Activated T-cell treated with anti-CD3 and anti-CD28 coated beads, Interleukin-2, amount 50 U/mL, for 48 hours (primary cell): Measurements from ENCODE around the gene IER5.
"Not testable (repeated sequence)": the region's sequence is repeated elsewhere in the genome, so short reads cannot be mapped to it uniquely, and the experiment has no call there.

Experiments
- DNase-seq, 2 experiments: peaks; one replicate each; pipeline ENCODE4 v3.0.0-alpha.2; 2020

The IER5 gene

GRCh38 chr1:181088079-181089016 is at the start of gene IER5:
Gene IER5, plus strand, starts transcription at chr1:181088700. Its CDS starts 203 bp downstream, at chr1:181088903.
- DNase-seq, result peak; percentile 98

GRCh38 chr1:181040284-181040865 is 48.1 kb upstream of the IER5 start:
- DNase-seq, result no peak

- peak in 1 of 2 experiments; percentile 26 for DNase-seq
These were observed 45.2 kb upstream of the IER5 start for GRCh38 chr1:181043025-181043888.

- DNase-seq, result peak; percentile 71 to 75
These were observed 44.0 kb upstream of the IER5 start for GRCh38 chr1:181044449-181044966.

- DNase-seq, result not testable (repeated sequence)
These were observed 42.6 kb upstream of the IER5 start for GRCh38 chr1:181045946-181046345.

GRCh38 chr1:181049378-181049777 is 39.1 kb upstream of the IER5 start:
- DNase-seq, result no peak

- DNase-seq, result no peak
These were observed 37.6 kb upstream of the IER5 start for GRCh38 chr1:181050922-181051321.

- DNase-seq, result no peak
These were observed 31.9 kb upstream of the IER5 start for GRCh38 chr1:181056560-181056959.

- no peak for DNase-seq
These were observed 31.4 kb upstream of the IER5 start for GRCh38 chr1:181057079-181057478.

GRCh38 chr1:181059435-181059834 is 29.1 kb upstream of the IER5 start:
- DNase-seq, result no peak

GRCh38 chr1:181060066-181060465 is 28.4 kb upstream of the IER5 start:
- no peak for DNase-seq

GRCh38 chr1:181060947-181061346 is 27.6 kb upstream of the IER5 start:
- DNase-seq, result not testable (repeated sequence)

- DNase-seq, result no peak
These were observed 27.0 kb upstream of the IER5 start for GRCh38 chr1:181061487-181061886.

- peak; percentile 46 to 49 for DNase-seq
These were observed 26.3 kb upstream of the IER5 start for GRCh38 chr1:181061891-181062835.

GRCh38 chr1:181062836-181063428 is 25.6 kb upstream of the IER5 start:
- DNase-seq, result peak; percentile 54 to 55

- no peak for DNase-seq
These were observed 24.4 kb upstream of the IER5 start for GRCh38 chr1:181064011-181064623.

- DNase-seq, result no peak
These were observed 23.8 kb upstream of the IER5 start for GRCh38 chr1:181064702-181065101.

- DNase-seq, result no peak
These were observed 14.9 kb upstream of the IER5 start for GRCh38 chr1:181073638-181074037.

GRCh38 chr1:181075766-181076350 is 12.6 kb upstream of the IER5 start:
- DNase-seq, result no peak

GRCh38 chr1:181076852-181077251 is 11.6 kb upstream of the IER5 start:
- DNase-seq, result no peak
